DND-41 (cell line): Measurements from ENCODE around the gene FLVCR1.

Experiments used
- ATAC-seq: fragments of 200-7000 bp; cut with Tn5 transposase; 3 replicates; pipeline ENCODE4 v1.9.1; 2021; ENCODE audit warnings: low read depth; ENCODE audit not compliant: insufficient read depth
- DNase-seq: peaks from one replicate; pipeline ENCODE4 v3.0.0-alpha.2; 2020
- H2AFZ ChIP-seq: 2 replicates; pipeline ENCODE4 v1.6.0; 2012; ENCODE audit warnings: low read depth, low read length
- H3K27ac ChIP-seq: 2 replicates; pipeline ENCODE4 v1.5.1; 2012; ENCODE audit warnings: low read length, inconsistent platforms
- H3K27me3 ChIP-seq: fragments of 200-600 bp; sonication (generic); 2 replicates; pipeline ENCODE4 v1.6.0; 2012; ENCODE audit warnings: low read length, mild to moderate bottlenecking, inconsistent platforms; ENCODE audit not compliant: insufficient read depth, poor library complexity
- H3K36me3 ChIP-seq: 2 replicates; pipeline ENCODE4 v1.5.1; 2012; ENCODE audit warnings: low read length, inconsistent platforms; ENCODE audit not compliant: insufficient read depth
- H3K4me1 ChIP-seq: 2 replicates; pipeline ENCODE4 v1.5.1; 2012; ENCODE audit warnings: mild to moderate bottlenecking, low read length; ENCODE audit not compliant: insufficient read depth
- H3K4me2 ChIP-seq: 2 replicates; pipeline ENCODE4 v1.6.0; 2012; ENCODE audit warnings: mild to moderate bottlenecking, moderate library complexity, low read length, inconsistent platforms; ENCODE audit not compliant: insufficient read depth
- H3K4me3 ChIP-seq, 2 experiments: fragments of 200-600 bp in 1 of 2; shearing (Covaris generic) in 1 of 2; 2 replicates each; pipeline ENCODE4 v1.5.1; 2012 to 2016; ENCODE audit warnings: inconsistent platforms in 2 of 2, low read length in 2 of 2, mild to moderate bottlenecking in 2 of 2, low read depth in 1 of 2, moderate library complexity in 1 of 2
- H3K79me2 ChIP-seq: 2 replicates; pipeline ENCODE4 v1.6.0; 2012; ENCODE audit warnings: low read length, inconsistent platforms; ENCODE audit not compliant: insufficient read depth
- H3K9ac ChIP-seq: 2 replicates; pipeline ENCODE4 v1.6.0; 2012; ENCODE audit warnings: low read depth, mild to moderate bottlenecking, inconsistent platforms, low read length, moderate library complexity
- H3K9me3 ChIP-seq: 2 replicates; pipeline ENCODE4 v1.5.1; 2012; ENCODE audit warnings: low read length, moderate library complexity, mild to moderate bottlenecking, inconsistent platforms; ENCODE audit not compliant: insufficient read depth, severe bottlenecking
- H4K20me1 ChIP-seq: 2 replicates; pipeline ENCODE4 v1.6.0; 2012; ENCODE audit warnings: low read length; ENCODE audit not compliant: insufficient read depth
- CTCF ChIP-seq: IDR thresholded peaks from 2 replicates; pipeline ENCODE4 v1.5.1; 2012; ENCODE audit warnings: borderline replicate concordance, low read length, moderate library complexity, mild to moderate bottlenecking; ENCODE audit not compliant: poor library complexity, severe bottlenecking; ENCODE audit errors: extremely low read depth
- EZH2 ChIP-seq: IDR thresholded peaks from 3 replicates; pipeline ENCODE4 v1.6.1; 2012; ENCODE audit warnings: borderline replicate concordance, low read depth, mild to moderate bottlenecking, moderate library complexity, low read length, inconsistent platforms; ENCODE audit not compliant: severe bottlenecking

FLVCR1 gene

GRCh38 chr1:212819726-212820125 is 38.3 kb upstream of the FLVCR1 start:
- Histone ChIP-seq H4K20me1 (no peaks in the 10 kb centered on the region), H3K4me1 (no peaks in the 10 kb centered on the region), H3K36me3 (peaks cover 7% of the 10 kb centered on the region; the same call in 1 of the 2 replicates), H3K9me3 (no peaks in the 10 kb centered on the region), H3K79me2 (no peaks in the 10 kb centered on the region), H3K4me2 (no peak overlapping the region), H3K27ac (no peak overlapping the region), H2AFZ (no peak overlapping the region), H3K27me3 (no peaks in the 10 kb centered on the region), H3K9ac (no peak overlapping the region), H3K4me3 (no peak overlapping the region)
- TF ChIP-seq EZH2 (no peak), CTCF (no peak)
- DNase-seq (no peak), ATAC-seq (no peak)

DNA sequence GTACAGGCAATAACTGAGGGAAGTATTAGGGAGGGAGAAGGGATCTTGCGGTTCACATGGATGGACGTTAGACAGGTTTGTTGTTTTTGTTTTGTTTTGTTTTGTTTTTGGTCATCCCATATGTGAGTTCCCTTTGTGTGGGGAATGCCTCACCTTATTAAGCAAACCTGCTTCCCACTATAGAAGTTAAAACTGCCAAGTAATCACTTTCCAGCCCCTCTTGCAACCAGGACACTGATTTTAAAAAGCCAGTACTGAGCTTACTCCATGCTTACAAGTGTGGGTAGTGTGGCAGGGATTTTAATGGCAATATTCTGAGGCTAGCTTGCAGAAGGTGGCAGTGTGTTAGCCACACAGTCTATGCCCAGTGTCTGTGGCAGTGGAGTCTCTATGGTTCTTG is 37.1 kb upstream of the FLVCR1 start:
- H3K27ac ChIP-seq: no peak overlapping the region
- no peak for TF ChIP-seq EZH2
- no peak for TF ChIP-seq CTCF
- H3K4me3 ChIP-seq: no peak overlapping the region
- H3K4me2 ChIP-seq: no peak overlapping the region
- H2AFZ ChIP-seq: no peak overlapping the region
- H3K79me2 ChIP-seq: no peaks in the 10 kb centered on the region
- DNase-seq: no peak
- ATAC-seq: no peak
- no peaks in the 10 kb centered on the region for H3K36me3 ChIP-seq
- peaks cover 10% of the 10 kb centered on the region for H3K9me3 ChIP-seq
- no peak overlapping the region for H3K9ac ChIP-seq
- no peaks in the 10 kb centered on the region for H3K4me1 ChIP-seq
- H4K20me1 ChIP-seq: no peaks in the 10 kb centered on the region
- no peaks in the 10 kb centered on the region for H3K27me3 ChIP-seq

- no peak overlapping the region for H3K4me2 ChIP-seq
- peaks cover 16% of the 10 kb centered on the region for H3K9me3 ChIP-seq
- H2AFZ ChIP-seq: no peak overlapping the region
- no peaks in the 10 kb centered on the region for H3K27me3 ChIP-seq
- no peak overlapping the region for H3K9ac ChIP-seq
- no peak for TF ChIP-seq CTCF
- no peak for ATAC-seq
- no peaks in the 10 kb centered on the region for H3K36me3 ChIP-seq
- no peaks in the 10 kb centered on the region for H4K20me1 ChIP-seq
- no peak for DNase-seq
- no peak overlapping the region for H3K4me3 ChIP-seq
- H3K27ac ChIP-seq: no peak overlapping the region
- no peaks in the 10 kb centered on the region for H3K4me1 ChIP-seq
- H3K79me2 ChIP-seq: no peaks in the 10 kb centered on the region
Observed at GRCh38 chr1:212822956-212823355, 35.1 kb upstream of the FLVCR1 start.

DNA sequence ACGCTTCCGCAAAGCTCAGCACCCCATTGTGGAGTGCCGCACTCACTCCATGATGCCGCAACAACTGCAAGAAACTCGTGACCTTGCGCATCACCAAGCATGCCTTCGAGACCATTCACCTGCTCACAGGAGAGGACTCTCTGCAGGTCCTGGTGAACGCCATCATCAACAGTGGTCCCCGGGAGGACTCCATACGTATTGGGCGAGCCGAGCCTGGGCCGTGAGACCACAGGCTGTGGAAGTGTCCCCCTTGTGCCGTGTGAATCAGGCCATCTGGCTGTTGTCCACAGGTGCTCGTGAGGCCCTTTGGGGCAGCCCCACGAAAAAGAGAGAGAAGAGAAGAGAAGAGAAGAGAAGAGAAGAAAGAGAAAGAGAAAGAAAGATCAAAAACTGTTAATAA is 33.9 kb upstream of the FLVCR1 start:
- H3K9ac ChIP-seq: no peak overlapping the region
- H3K4me3 ChIP-seq: no peak overlapping the region
- H3K4me1 ChIP-seq: no peaks in the 10 kb centered on the region
- no peak for TF ChIP-seq CTCF
- TF ChIP-seq EZH2: no peak
- no peaks in the 10 kb centered on the region for H4K20me1 ChIP-seq
- no peak for ATAC-seq
- H3K27ac ChIP-seq: no peak overlapping the region
- no peak overlapping the region for H2AFZ ChIP-seq
- H3K79me2 ChIP-seq: no peaks in the 10 kb centered on the region
- peaks cover 16% of the 10 kb centered on the region for H3K9me3 ChIP-seq
- H3K27me3 ChIP-seq: no peaks in the 10 kb centered on the region
- H3K36me3 ChIP-seq: no peaks in the 10 kb centered on the region
- no peak for DNase-seq
- no peak overlapping the region for H3K4me2 ChIP-seq
